Measurements from ENCODE around the gene PRKACG. TPM values are rescaled to one million over a fixed set of nuclear protein-coding genes. Genes with fewer than 3 reads are reported as not detected.

The PRKACG gene
- polyA plus RNA-seq, 1 donor from 2014 or later: not detected

GRCh38 chr9:68983522-68984424 is 30.1 kb downstream of the PRKACG start:
- Histone ChIP-seq H3K4me2 (ENCODE audit: low read length) (no peak overlapping the region), H3K79me2 (replicated peaks; ENCODE audit: insufficient read depth, low read length) (no peaks in the 10 kb centered on the region), H4K20me1 (ENCODE audit: insufficient read depth) (no peaks in the 10 kb centered on the region), H3K36me3 (ENCODE audit: insufficient read depth, low read length) (no peaks in the 10 kb centered on the region), H3K4me3 (ENCODE audit: low read length) (no peak overlapping the region), H3K27me3 (ENCODE audit: insufficient read depth, low read depth, low read length) (no peaks in the 10 kb centered on the region), H3K9me3 (ENCODE audit: low read length) (no peaks in the 10 kb centered on the region), H2AFZ (ENCODE audit: low read depth, low read length) (no peak overlapping the region), H3K27ac (ENCODE audit: low read length) (no peak overlapping the region), H3F3A (ENCODE audit: insufficient read depth, low read length, poor library complexity, severe bottlenecking) (no peaks in the 10 kb centered on the region), H3K9ac (ENCODE audit: low read length) (no peak overlapping the region), H3K9me2 (ENCODE audit: insufficient read depth, low read length) (no peaks in the 10 kb centered on the region)
- TF ChIP-seq, protein P1, sequence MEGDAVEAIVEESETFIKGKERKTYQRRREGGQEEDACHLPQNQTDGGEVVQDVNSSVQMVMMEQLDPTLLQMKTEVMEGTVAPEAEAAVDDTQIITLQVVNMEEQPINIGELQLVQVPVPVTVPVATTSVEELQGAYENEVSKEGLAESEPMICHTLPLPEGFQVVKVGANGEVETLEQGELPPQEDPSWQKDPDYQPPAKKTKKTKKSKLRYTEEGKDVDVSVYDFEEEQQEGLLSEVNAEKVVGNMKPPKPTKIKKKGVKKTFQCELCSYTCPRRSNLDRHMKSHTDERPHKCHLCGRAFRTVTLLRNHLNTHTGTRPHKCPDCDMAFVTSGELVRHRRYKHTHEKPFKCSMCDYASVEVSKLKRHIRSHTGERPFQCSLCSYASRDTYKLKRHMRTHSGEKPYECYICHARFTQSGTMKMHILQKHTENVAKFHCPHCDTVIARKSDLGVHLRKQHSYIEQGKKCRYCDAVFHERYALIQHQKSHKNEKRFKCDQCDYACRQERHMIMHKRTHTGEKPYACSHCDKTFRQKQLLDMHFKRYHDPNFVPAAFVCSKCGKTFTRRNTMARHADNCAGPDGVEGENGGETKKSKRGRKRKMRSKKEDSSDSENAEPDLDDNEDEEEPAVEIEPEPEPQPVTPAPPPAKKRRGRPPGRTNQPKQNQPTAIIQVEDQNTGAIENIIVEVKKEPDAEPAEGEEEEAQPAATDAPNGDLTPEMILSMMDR (IDR thresholded peaks at IDR 0.05; ENCODE audit: poor library complexity, severe bottlenecking): no peak
- TF ChIP-seq, protein P2, sequence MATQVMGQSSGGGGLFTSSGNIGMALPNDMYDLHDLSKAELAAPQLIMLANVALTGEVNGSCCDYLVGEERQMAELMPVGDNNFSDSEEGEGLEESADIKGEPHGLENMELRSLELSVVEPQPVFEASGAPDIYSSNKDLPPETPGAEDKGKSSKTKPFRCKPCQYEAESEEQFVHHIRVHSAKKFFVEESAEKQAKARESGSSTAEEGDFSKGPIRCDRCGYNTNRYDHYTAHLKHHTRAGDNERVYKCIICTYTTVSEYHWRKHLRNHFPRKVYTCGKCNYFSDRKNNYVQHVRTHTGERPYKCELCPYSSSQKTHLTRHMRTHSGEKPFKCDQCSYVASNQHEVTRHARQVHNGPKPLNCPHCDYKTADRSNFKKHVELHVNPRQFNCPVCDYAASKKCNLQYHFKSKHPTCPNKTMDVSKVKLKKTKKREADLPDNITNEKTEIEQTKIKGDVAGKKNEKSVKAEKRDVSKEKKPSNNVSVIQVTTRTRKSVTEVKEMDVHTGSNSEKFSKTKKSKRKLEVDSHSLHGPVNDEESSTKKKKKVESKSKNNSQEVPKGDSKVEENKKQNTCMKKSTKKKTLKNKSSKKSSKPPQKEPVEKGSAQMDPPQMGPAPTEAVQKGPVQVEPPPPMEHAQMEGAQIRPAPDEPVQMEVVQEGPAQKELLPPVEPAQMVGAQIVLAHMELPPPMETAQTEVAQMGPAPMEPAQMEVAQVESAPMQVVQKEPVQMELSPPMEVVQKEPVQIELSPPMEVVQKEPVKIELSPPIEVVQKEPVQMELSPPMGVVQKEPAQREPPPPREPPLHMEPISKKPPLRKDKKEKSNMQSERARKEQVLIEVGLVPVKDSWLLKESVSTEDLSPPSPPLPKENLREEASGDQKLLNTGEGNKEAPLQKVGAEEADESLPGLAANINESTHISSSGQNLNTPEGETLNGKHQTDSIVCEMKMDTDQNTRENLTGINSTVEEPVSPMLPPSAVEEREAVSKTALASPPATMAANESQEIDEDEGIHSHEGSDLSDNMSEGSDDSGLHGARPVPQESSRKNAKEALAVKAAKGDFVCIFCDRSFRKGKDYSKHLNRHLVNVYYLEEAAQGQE (IDR thresholded peaks at IDR 0.05; ENCODE audit: borderline replicate concordance): no peak
- TF ChIP-seq RAD21 (conservative IDR thresholded peaks at IDR 0.05) (no peak), POLR2AphosphoS5 (IDR thresholded peaks at IDR 0.05) (no peak), SMC3 (conservative IDR thresholded peaks at IDR 0.05; ENCODE audit: poor library complexity) (no peak), EZH2 (IDR thresholded peaks at IDR 0.05; ENCODE audit: borderline replicate concordance, insufficient read depth, low read length, poor library complexity, severe bottlenecking) (no peak), EP300 (conservative IDR thresholded peaks at IDR 0.05; ENCODE audit: poor library complexity, severe bottlenecking) (no peak), TAF1 (IDR thresholded peaks at IDR 0.05; ENCODE audit: low read depth) (no peak), MXI1 (conservative IDR thresholded peaks at IDR 0.05; ENCODE audit: poor library complexity, severe bottlenecking) (no peak)

DNA sequence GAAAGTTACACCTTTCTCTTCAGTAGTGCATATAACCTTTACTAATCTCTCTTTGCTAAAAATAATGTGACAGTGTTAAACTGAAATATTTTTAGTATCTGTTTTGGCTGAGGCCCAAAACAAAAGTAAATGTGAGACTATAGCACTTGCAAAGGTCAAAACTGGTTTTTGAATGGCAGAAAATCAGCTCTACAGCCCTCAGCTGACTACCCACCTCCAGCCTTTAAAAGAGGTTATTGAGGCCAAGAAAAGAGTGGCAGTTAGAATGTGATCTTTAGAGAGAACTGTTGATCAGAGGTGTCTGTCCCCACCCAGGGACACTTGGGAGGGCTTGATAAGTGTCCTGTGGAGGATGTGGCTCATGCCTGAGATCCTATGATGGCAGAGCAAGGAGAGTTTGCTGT is 30.9 kb downstream of the PRKACG start:
- H3K9ac ChIP-seq (ENCODE audit: low read length): no peak overlapping the region

More for the DNA sequence above, 30.9 kb downstream of the PRKACG start:
- Histone ChIP-seq H3F3A (ENCODE audit: insufficient read depth, low read length, poor library complexity, severe bottlenecking) (no peaks in the 10 kb centered on the region), H3K36me3 (ENCODE audit: insufficient read depth, low read length) (no peaks in the 10 kb centered on the region), H3K9me3 (ENCODE audit: low read length) (no peaks in the 10 kb centered on the region), H3K4me3 (ENCODE audit: low read length) (no peak overlapping the region), H3K27ac (ENCODE audit: low read length) (no peak overlapping the region), H3K4me2 (ENCODE audit: low read length) (no peak overlapping the region), H3K9me2 (ENCODE audit: insufficient read depth, low read length) (no peaks in the 10 kb centered on the region), H4K20me1 (ENCODE audit: insufficient read depth) (no peaks in the 10 kb centered on the region), H3K27me3 (ENCODE audit: insufficient read depth, low read depth, low read length) (no peaks in the 10 kb centered on the region), H2AFZ (ENCODE audit: low read depth, low read length) (no peak overlapping the region), H3K79me2 (replicated peaks; ENCODE audit: insufficient read depth, low read length) (no peaks in the 10 kb centered on the region)
- TF ChIP-seq, protein P2 (IDR thresholded peaks at IDR 0.05; ENCODE audit: borderline replicate concordance): no peak
- TF ChIP-seq SMC3 (conservative IDR thresholded peaks at IDR 0.05; ENCODE audit: poor library complexity) (no peak), EZH2 (IDR thresholded peaks at IDR 0.05; ENCODE audit: borderline replicate concordance, insufficient read depth, low read length, poor library complexity, severe bottlenecking) (no peak), MXI1 (conservative IDR thresholded peaks at IDR 0.05; ENCODE audit: poor library complexity, severe bottlenecking) (no peak), POLR2AphosphoS5 (IDR thresholded peaks at IDR 0.05) (no peak), RAD21 (conservative IDR thresholded peaks at IDR 0.05) (no peak), TAF1 (IDR thresholded peaks at IDR 0.05; ENCODE audit: low read depth) (no peak), EP300 (conservative IDR thresholded peaks at IDR 0.05; ENCODE audit: poor library complexity, severe bottlenecking) (no peak)
- TF ChIP-seq, protein P1 (IDR thresholded peaks at IDR 0.05; ENCODE audit: poor library complexity, severe bottlenecking): no peak

All from neural cell (in vitro differentiated cells).